HG03045 (cell line): Measurements from ENCODE around the gene AP3S2.
A peak's percentile ranks its signal among the peaks of the same experiment; 100 is the strongest.
"Not testable (repeated sequence)": the region's sequence is repeated elsewhere in the genome, so short reads cannot be mapped to it uniquely, and the experiment has no call there.

Source experiments
- ATAC-seq: cut with Tn5 transposase; IDR thresholded peaks from one replicate; pipeline ENCODE4 v1.9.1; 2021; ENCODE audit warnings: mild to moderate bottlenecking, moderate library complexity; ENCODE audit not compliant: unreplicated experiment

AP3S2 gene

DNA sequence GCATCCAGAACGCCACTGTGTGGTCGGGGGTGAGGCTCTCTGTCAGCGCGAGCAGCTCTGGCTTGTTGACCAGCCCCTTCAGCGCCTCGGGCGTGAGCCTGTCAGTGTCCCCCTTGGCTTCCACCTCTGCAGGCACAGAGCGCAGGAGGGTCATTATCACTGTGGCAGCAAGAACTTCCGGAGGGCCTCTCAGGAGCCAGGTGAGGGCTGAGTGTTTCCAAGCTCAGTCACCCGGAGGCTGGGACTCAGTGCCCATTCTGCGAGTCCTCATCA is 10.0 kb upstream of the AP3S2 start:
- ATAC-seq, result no peak

- no peak for ATAC-seq
Measured at GRCh38 chr15:89903015-89903857, 9.4 kb upstream of the AP3S2 start.

GRCh38 chr15:89900849-89901248 is 7.1 kb upstream of the AP3S2 start:
- no peak for ATAC-seq

DNA sequence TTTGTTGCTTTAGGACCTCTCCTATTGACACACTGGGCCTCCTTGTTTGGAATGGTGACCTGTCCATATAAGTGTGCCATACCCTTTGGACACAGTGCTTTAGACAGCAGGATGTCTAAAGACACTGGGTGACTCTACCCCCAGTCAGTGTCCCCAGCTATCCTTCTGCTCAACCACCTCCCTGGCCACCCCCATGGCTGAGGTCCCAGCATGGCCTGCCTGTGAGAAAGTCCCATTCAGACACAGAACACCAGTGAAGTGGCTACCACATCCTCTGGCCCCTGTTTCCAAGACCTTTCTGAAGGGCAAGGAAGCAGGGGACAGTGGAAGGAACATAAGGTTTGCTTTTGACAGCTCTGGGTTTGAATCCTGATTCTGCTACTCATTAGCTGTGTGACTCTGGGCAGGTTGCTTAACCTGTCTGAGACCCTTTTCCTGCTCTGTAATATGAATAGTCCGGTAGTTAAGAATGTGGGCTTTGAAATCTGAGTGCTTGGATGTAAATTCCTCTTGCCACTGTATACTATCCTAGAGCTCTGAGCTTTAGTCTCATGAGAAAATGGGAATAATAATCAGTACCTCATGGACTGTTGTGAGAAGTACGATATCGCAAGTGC is 6.3 kb upstream of the AP3S2 start:
- ATAC-seq, result no peak

DNA sequence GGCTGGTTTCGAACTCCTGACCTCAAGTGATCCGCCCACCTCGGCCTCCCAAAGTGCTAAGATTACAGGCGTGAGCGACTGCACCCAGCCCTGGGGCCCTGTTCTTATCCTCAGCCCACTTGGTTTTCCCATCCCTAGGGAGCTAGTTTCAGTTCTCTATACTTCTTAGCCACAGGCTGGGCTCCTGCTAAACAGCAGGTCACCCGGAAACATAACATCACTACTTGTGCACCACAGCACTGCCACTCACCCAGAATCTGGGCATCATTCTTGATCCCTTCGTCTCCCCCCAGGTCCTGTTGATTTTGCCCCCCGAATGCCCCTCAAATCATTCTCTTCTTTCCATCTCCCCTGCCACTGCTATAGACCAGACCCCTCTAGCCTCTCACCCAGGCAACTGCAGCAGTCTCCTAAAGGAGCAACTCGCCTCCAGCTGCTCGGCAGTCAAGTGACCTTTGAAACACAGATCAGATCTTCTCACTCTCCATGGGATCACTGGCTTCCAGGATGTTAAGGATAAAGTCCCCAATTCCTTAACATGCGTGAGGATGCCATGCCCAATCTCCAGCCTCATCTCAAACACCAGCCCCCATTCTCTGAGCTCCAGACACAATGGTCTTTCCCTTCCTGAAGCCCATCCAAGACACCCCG is 5.6 kb upstream of the AP3S2 start:
- no peak for ATAC-seq

- no peak for ATAC-seq
Measured at GRCh38 chr15:89898614-89899294, 5.0 kb upstream of the AP3S2 start.

GRCh38 chr15:89898146-89898545 is 4.4 kb upstream of the AP3S2 start:
- ATAC-seq, result no peak

DNA sequence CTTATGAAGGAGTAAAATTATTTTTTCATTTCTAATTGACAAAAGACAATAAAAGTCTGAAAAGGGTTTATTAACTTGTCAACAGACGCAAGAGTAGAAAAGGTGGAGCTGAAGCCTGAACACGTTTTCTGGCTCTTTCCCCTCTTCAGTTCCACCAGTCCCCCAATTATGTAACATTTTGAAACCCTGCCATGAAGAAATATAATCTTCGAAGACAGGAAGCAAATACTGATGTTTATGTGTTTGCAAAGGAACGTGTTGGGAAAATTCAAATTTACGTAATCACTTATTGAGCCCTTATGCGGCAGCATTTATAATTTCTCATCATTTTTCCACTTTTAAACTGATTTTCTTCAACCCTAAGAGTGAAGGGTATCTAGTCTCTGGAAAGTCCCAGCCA is 767 bp downstream of the AP3S2 start:
- ATAC-seq, result no peak

DNA sequence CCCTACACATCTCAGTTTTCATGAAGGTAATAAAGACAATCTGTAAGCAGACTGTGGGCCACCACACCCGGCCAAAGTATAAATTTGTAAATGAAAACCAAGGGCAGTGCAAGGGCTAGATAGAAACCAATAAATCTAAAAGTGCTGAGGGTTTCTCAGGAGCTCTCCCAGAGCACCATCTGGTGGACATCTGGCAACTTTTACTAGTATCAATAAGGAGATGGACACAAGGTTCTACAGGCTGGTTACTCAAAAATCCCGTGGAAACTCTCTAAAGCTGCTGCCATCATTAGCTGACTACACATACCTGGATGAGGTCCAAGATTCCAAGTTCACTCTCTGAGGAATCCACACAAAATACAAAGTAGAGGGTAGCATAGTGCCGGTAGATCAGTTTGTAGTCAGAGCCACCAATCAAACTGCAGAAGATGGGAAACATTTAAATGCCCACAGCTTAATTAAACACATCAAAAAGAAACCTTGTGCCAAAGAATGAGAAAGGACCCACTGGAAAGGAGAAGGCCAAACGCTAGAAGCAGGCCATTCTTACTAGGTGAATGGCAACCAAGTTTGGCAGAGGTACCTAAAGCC is 5.5 kb downstream of the AP3S2 start:
- no peak for ATAC-seq

GRCh38 chr15:89885611-89886010 is 8.2 kb downstream of the AP3S2 start:
- no peak for ATAC-seq

- not testable (repeated sequence) for ATAC-seq
Measured at GRCh38 chr15:89885179-89885578, 8.6 kb downstream of the AP3S2 start.

- ATAC-seq, result no peak
Measured at GRCh38 chr15:89883518-89883917, 10.3 kb downstream of the AP3S2 start.

DNA sequence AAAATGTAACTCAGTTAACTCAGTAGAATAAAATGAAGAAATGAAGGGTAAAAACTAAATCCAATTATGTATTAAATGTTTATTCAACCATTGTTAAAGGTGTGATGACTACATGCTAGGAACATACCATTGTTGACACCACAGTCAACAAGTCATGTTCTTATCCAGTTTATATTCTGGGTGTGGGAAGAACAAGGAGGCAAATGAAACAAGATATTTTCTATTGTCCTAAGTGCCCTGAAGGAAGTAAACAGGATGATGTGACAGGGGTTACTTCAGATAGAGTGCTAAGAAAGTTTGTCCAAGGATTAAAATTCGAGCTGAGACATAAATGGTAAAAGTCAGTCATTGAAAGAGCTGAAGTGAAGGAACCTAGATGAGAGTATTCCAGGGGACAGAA is 13.1 kb downstream of the AP3S2 start:
- ATAC-seq, result no peak

GRCh38 chr15:89878323-89878722 is 15.5 kb downstream of the AP3S2 start:
- no peak for ATAC-seq

GRCh38 chr15:89877083-89877425 is 16.7 kb downstream of the AP3S2 start:
- no peak for ATAC-seq

GRCh38 chr15:89876396-89877082 is 17.3 kb downstream of the AP3S2 start:
- ATAC-seq, result no peak

- no peak for ATAC-seq
Measured at GRCh38 chr15:89875741-89876140, 18.1 kb downstream of the AP3S2 start.

DNA sequence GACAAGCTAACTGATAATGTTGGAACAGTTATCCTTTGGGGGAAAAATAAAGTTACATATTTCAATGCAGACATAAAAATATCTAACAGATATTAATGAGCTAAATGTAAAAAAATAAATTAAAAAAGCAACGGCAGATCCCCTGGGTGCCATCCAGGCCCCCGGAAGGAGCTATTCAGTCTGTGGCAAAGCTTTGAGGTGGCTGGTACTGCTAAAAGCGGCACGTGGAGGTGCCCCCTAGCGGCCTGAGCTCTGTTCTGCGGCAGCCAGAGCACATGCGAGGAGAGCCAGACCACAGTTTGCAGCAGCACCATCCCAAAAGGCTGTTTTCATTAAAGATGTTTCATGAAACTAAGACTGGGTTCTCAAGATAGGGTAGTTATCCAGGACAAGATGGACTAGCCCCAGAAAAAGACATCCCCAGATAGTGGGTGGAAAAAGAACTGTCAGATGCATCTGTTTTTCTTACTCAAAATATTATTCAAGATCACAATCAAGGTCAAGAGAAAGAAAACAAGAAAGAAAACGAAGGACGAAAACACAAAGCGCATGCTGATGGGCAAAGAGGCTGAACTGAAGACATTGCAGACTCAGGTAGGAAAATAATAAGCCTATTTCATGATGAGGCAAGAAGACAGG is 18.7 kb downstream of the AP3S2 start:
- ATAC-seq, result peak; percentile 79

DNA sequence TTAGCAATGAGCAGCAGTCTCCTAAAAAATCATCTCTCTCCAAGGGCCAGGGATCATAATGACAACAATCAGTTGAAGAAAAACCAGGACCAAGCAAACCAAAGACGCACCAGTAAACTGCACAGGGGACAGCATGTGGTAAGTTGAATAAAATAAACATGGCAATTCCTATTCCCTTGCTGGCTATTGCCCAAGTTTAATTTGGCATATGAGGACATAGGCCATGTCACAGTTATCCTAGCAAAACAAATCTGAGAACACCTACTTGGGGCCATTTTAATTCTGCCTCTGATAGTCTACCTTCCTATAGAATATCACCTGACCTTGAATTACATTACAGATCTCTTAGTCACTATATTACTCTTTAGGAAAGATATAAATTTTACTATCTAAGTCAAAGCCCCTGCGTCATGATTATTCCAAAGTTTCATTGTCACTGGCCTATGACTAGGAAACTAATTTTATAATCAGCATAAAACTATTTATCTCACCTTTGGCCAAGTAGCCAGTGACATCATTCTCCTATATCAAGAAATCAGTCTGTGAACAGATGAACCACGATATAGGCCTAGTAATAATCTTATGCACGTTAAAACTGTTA is 23.0 kb downstream of the AP3S2 start:
- no peak for ATAC-seq

GRCh38 chr15:89870006-89870405 is 23.8 kb downstream of the AP3S2 start:
- no peak for ATAC-seq
